ENCODE results near the gene PRPSAP2. TPM values are rescaled to one million over a fixed set of nuclear protein-coding genes. Genes with fewer than 3 reads are reported as not detected.

The PRPSAP2 gene
- total RNA-seq, 2 experiments from 2014 or later, result 35.0 to 37.3 TPM

- H3K36me3 Mint-ChIP-seq, result no peaks in the 10 kb centered on the region
- DNase-seq, result no peak
- CTCF ChIA-PET, result interaction anchor here (1.0 to 1.5 kb wide), 2 partner anchors 15 to 110 kb away, joined by 3 to 5 read pairs; no protein-coding TSS in a partner anchor
Measured at GRCh38 chr17:18975597-18975996, 117.7 kb downstream of the PRPSAP2 start.

DNA sequence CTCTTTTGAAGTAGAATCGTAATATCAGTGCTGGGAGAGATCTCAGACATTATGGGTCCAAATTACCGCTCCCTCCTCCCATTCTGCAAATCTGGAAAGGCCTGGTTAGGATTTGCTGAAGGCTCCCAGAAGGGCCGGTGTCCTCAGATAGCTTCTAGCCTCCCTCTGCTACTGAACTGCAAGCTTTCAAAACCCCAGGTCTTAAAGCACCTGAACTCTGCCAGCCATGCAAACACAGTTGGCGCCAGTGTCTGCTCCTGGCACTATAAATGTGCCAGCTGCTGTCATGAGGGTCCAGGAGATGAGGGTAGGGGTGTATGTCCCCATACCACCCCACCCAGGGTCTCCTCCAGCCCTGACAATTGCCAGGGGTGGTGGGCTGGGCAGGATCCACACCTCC is 118.3 kb downstream of the PRPSAP2 start:
- H3K36me3 Mint-ChIP-seq, result no peaks in the 10 kb centered on the region
- no peak overlapping the region for H3K4me3 Mint-ChIP-seq
- no peaks in the 10 kb centered on the region for H3K9me3 Mint-ChIP-seq (ENCODE audit: low read depth)
- no peaks in the 10 kb centered on the region for H3K27me3 Mint-ChIP-seq
- CTCF ChIA-PET, result interaction anchor here (1.0 to 1.5 kb wide), 2 partner anchors 15 to 110 kb away, joined by 3 to 5 read pairs; no protein-coding TSS in a partner anchor
- no peaks in the 10 kb centered on the region for H3K4me1 Mint-ChIP-seq
- no peak overlapping the region for H3K27ac Mint-ChIP-seq
- no peak for ATAC-seq
- no peak for DNase-seq

More at GRCh38 chr17:18975597-18975996, 117.7 kb downstream of the PRPSAP2 start:
- no peak overlapping the region for H3K4me3 Mint-ChIP-seq
- no peak overlapping the region for H3K27ac Mint-ChIP-seq
- ATAC-seq, result no peak
- no peaks in the 10 kb centered on the region for H3K27me3 Mint-ChIP-seq
- no peaks in the 10 kb centered on the region for H3K9me3 Mint-ChIP-seq (ENCODE audit: low read depth)
- no peaks in the 10 kb centered on the region for H3K4me1 Mint-ChIP-seq

DNA sequence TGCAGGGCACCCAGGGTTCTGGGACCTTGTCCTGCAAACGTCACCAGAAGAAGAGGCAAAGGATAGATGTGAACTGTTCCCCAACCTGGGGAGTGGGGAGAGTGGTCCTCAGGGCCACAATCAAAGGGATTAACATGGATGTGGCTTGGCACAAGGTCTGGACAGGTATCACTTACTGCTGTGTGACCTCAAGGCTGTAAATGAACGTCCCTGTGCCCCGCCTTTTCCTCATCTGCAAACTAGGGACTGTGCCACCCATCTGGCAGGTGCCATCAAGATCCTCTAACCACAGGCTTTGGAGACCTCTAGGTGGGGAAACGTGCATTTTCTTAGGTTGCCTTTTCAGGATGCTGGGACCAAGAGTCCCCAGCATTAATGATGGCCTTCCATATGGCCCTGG is 119.1 kb downstream of the PRPSAP2 start:
- H3K36me3 Mint-ChIP-seq, result no peaks in the 10 kb centered on the region

DNA sequence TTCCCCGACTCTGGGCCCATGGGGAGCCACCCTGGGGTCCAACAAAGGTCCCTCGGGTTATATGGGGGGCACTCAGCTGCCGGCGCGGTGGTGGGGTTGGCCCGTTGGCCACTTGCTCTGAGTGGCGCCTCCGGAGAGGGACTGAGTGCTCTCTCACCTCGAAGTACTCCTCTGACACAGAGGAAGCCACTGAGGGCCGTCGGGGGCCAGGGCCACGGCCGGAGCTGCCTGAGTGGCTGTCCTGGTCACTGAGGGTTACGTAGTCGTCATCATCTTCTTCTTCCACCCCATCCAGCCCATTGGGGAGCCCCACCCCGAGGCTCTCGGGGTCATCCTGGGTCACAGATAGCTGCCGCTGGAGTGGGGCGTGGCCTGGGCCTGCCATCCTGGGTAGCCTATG is 119.7 kb downstream of the PRPSAP2 start:
- Mint-ChIP-seq H3K9me3 (ENCODE audit: low read depth) (no peaks in the 10 kb centered on the region), H3K4me3 (no peak overlapping the region), H3K27me3 (no peaks in the 10 kb centered on the region), H3K36me3 (no peaks in the 10 kb centered on the region), H3K4me1 (no peaks in the 10 kb centered on the region), H3K27ac (no peak overlapping the region)
- no peak for ATAC-seq
- no peak for DNase-seq
- CTCF ChIA-PET, result interaction anchor here (1.6 kb wide), 1 partner anchor 16 kb away, joined by 7 read pairs; no protein-coding TSS in a partner anchor

More for the DNA sequence above, 119.1 kb downstream of the PRPSAP2 start:
- Mint-ChIP-seq H3K4me3 (no peak overlapping the region), H3K9me3 (ENCODE audit: low read depth) (no peaks in the 10 kb centered on the region), H3K27ac (no peak overlapping the region), H3K4me1 (no peaks in the 10 kb centered on the region), H3K27me3 (no peaks in the 10 kb centered on the region)
- no peak for DNase-seq
- no peak for ATAC-seq
- CTCF ChIA-PET, result interaction anchor here (1.5 kb wide), 1 partner anchor 16 kb away, joined by 5 read pairs; no protein-coding TSS in a partner anchor

- Mint-ChIP-seq H3K27me3 (no peaks in the 10 kb centered on the region), H3K27ac (no peak overlapping the region), H3K4me3 (no peak overlapping the region), H3K9me3 (ENCODE audit: low read depth) (no peaks in the 10 kb centered on the region), H3K36me3 (no peaks in the 10 kb centered on the region), H3K4me1 (no peaks in the 10 kb centered on the region)
- CTCF ChIA-PET, result interaction anchor here (1.6 kb wide), 1 partner anchor 17 kb away, joined by 7 read pairs; no protein-coding TSS in a partner anchor
- DNase-seq (no peak), ATAC-seq (no peak)
Measured at GRCh38 chr17:18978050-18978449, 120.1 kb downstream of the PRPSAP2 start.

- no peak for ATAC-seq
- DNase-seq, result no peak
- no peaks in the 10 kb centered on the region for H3K36me3 Mint-ChIP-seq
- no peaks in the 10 kb centered on the region for H3K27me3 Mint-ChIP-seq
- H3K4me3 Mint-ChIP-seq, result no peak overlapping the region
- H3K27ac Mint-ChIP-seq, result no peak overlapping the region
- no peaks in the 10 kb centered on the region for H3K9me3 Mint-ChIP-seq (ENCODE audit: low read depth)
- CTCF ChIA-PET, result interaction anchor here (1.4 to 1.6 kb wide), 2 partner anchors 16 to 17 kb away, joined by 4 to 7 read pairs; no protein-coding TSS in a partner anchor
- no peaks in the 10 kb centered on the region for H3K4me1 Mint-ChIP-seq
Measured at GRCh38 chr17:18978655-18979054, 120.7 kb downstream of the PRPSAP2 start.

Other genes starting within 250 kb of the PRPSAP2 start
- gene TBC1D28, start 213.7 kb upstream of the PRPSAP2 start, total RNA-seq, result not detected
- gene FOXO3B, start 175.8 kb upstream of the PRPSAP2 start, total RNA-seq, result 1 to 10 TPM; 2.6 to 3.0 TPM
- gene FBXW10, start 114.1 kb upstream of the PRPSAP2 start, total RNA-seq, result not detected
- gene TVP23B, start 76.9 kb upstream of the PRPSAP2 start, total RNA-seq, result 10 to 100 TPM; 23.9 to 31.1 TPM
- not detected for gene SLC5A10, start 94.0 kb downstream of the PRPSAP2 start, total RNA-seq
- gene FAM83G, start 146.6 kb downstream of the PRPSAP2 start, total RNA-seq, result 1 to 10 TPM; 4.7 to 4.8 TPM
- gene GRAP, start 188.8 kb downstream of the PRPSAP2 start, total RNA-seq, result 10 to 100 TPM in 1 of 2 experiments, 1 to 10 TPM in 1; 9.7 to 10.4 TPM

Measured in activated CD8-positive, alpha-beta memory T cell treated with anti-CD3 and anti-CD28 coated beads, Interleukin-2, amount 10 ng/mL, durations not matched to agents 7 days and 5 days (primary cell).